OCI-LY7 (cell line): ENCODE data around the gene IFITM10. TPM values are rescaled to one million over a fixed set of nuclear protein-coding genes. Genes with fewer than 3 reads are reported as not detected.

Experiments
- BruUV-seq: library from RNA; stranded (reverse); fragments of 400-500 nt; replicated peaks from 2 replicates; lab custom pipeline; 2021; lab: Mats Ljungman, UMichigan
- CTCF ChIA-PET: fragments of 300-600 bp; sonication (Branson Sonifier 250); formaldehyde crosslinking; loops from one replicate; lab custom pipeline; 2022; ENCODE audit warnings: antibody characterized with exemption; ENCODE audit not compliant: unreplicated experiment; lab: Charles Lee
- POLR2A ChIA-PET: fragments of 300-600 bp; sonication (Branson Sonifier 250); formaldehyde crosslinking; loops from one replicate; lab custom pipeline; 2022; ENCODE audit warnings: antibody characterized with exemption; lab: Charles Lee
- DNase-seq: peaks from one replicate; pipeline ENCODE4 v3.0.0-alpha.2; 2015; ENCODE audit warnings: low spot score
- H2AFZ ChIP-seq: fragments of 200-600 bp; sonication (generic), shearing (Covaris generic); 2 replicates; pipeline ENCODE4 v1.6.1; 2014; ENCODE audit warnings: mild to moderate bottlenecking, antibody characterized with exemption, low read length, moderate library complexity
- H3K27ac ChIP-seq: fragments of 200-600 bp; sonication (generic); 2 replicates; pipeline ENCODE4 v1.5.1; 2014; ENCODE audit warnings: mixed run types, low read depth, mild to moderate bottlenecking, moderate library complexity, low read length, inconsistent platforms; ENCODE audit not compliant: poor library complexity, severe bottlenecking
- H3K36me3 ChIP-seq: fragments of 200-600 bp; sonication (generic); 2 replicates; pipeline ENCODE4 v1.6.1; 2014; ENCODE audit warnings: mild to moderate bottlenecking, antibody characterized with exemption, low read length, moderate library complexity, mixed read lengths; ENCODE audit not compliant: insufficient read depth
- H3K4me1 ChIP-seq: fragments of 200-600 bp; sonication (generic); 2 replicates; pipeline ENCODE4 v1.5.1; 2014; ENCODE audit warnings: mild to moderate bottlenecking, low read length; ENCODE audit not compliant: insufficient read depth, poor library complexity, severe bottlenecking
- H3K4me2 ChIP-seq: fragments of 200-600 bp; sonication (generic); 2 replicates; pipeline ENCODE4 v1.6.1; 2014; ENCODE audit warnings: mild to moderate bottlenecking, low read length
- H3K4me3 ChIP-seq: fragments of 200-600 bp; sonication (generic); 2 replicates; pipeline ENCODE4 v1.5.1; 2014; ENCODE audit warnings: mild to moderate bottlenecking, low read depth, low read length; ENCODE audit not compliant: poor library complexity, severe bottlenecking
- H3K79me2 ChIP-seq: fragments of 200-600 bp; sonication (generic); 2 replicates; pipeline ENCODE4 v1.6.1; 2016; ENCODE audit warnings: low read depth, mild to moderate bottlenecking, low read length, moderate library complexity, mixed read lengths; ENCODE audit not compliant: insufficient read depth
- H3K9me2 ChIP-seq: fragments of 200-600 bp; sonication (generic); 2 replicates; pipeline ENCODE4 v1.6.1; 2016; ENCODE audit warnings: mild to moderate bottlenecking, low read length, mixed read lengths; ENCODE audit not compliant: insufficient read depth
- H3K9me3 ChIP-seq: fragments of 200-600 bp; sonication (generic); 2 replicates; pipeline ENCODE4 v1.6.1; 2014; ENCODE audit warnings: mild to moderate bottlenecking, mixed run types, low read length, mixed read lengths
- H4K20me1 ChIP-seq: fragments of 200-600 bp; sonication (generic); 2 replicates; pipeline ENCODE4 v1.6.1; 2014; ENCODE audit warnings: mild to moderate bottlenecking, antibody characterized with exemption, low read length, moderate library complexity, mixed read lengths; ENCODE audit not compliant: insufficient read depth
- EZH2phosphoT487 ChIP-seq: fragments of 200-600 bp; sonication (generic); IDR thresholded peaks from 2 replicates; pipeline ENCODE4 v1.6.1; 2018; ENCODE audit warnings: low read depth, borderline replicate concordance, mild to moderate bottlenecking, mixed run types, antibody characterized with exemption, low read length, moderate library complexity, mixed read lengths
- intact Hi-C: fragments of 100-400 bp; cut with micrococcal nuclease; formaldehyde crosslinking; loops from one replicate; pipeline ENCODE4 v1.10.0; 2022; ENCODE audit not compliant: unreplicated experiment
- total RNA-seq, 2 experiments: library from RNA; depleted of rRNA in 1 of 2; stranded (reverse); fragments of >200 nt in 1 of 2; shearing (Covaris generic) in 1 of 2; gene quantifications; 2 replicates each; pipeline ENCODE4 v1.2.3, GENCODE V29; 2014 to 2022
- TF ChIP-seq, protein P1 (sequence below): fragments of 200-600 bp; sonication (generic); conservative IDR thresholded peaks from 2 replicates; pipeline ENCODE4 v1.5.1; 2014; ENCODE audit warnings: mild to moderate bottlenecking, antibody characterized with exemption, low read length, moderate library complexity, mixed read lengths

Gene IFITM10
- total RNA-seq, 2 experiments from 2014 or later, result 0.30 to 0.38 TPM

DNA sequence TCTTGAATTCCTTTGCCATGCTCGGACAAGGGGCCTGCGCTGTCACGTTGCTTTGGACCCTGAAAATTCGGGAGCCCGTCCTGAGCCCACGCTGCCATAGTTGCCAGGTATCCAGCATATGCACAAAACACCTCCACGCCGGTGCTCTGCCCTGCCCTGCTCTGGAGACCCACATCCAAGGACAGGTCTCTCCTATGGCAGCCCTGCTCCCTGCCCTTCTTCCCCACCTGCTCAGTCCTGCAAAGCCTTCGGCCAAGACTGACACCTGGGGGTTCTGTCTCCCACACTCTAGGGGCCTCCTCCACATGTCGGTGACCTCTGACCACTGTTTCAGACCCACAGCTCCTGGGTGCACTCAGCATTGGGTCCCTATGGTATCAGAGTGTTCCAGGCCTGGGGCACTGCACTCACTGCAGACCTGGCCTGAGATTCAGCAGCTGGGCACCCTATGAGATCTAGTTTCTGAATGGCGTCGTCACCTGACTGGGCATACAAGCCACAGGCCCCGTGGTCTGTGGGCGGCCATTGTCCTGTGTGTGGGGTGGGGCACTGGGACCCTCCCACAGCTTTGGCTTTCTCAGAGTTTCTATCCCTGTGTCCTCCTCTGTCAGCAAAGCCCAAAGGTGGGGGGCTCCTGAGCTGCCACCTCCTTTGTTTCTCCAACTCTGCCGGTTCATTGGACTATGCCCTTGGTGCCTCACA, 55.4 kb downstream of the IFITM10 start:
- H3K36me3 ChIP-seq, result no peaks in the 10 kb centered on the region
- H3K9me3 ChIP-seq, result no peaks in the 10 kb centered on the region
- DNase-seq, result no peak
- intact Hi-C loops, result loop anchor here (1.0 to 10.0 kb wide), 4 partner anchors 43 to 457 kb away; no protein-coding TSS in a partner anchor
- ChIA-PET CTCF (interaction anchor here (0.6 to 2.1 kb wide), 3 partner anchors 138 to 692 kb away, joined by 5 to 27 read pairs (median 6); no protein-coding TSS in a partner anchor), POLR2A (no interaction called here)
- no peaks in the 10 kb centered on the region for H3K9me2 ChIP-seq
- no peaks in the 10 kb centered on the region for H3K79me2 ChIP-seq
- H3K27ac ChIP-seq, result no peak overlapping the region
- no TSS peak for BruUV-seq
- H3K4me3 ChIP-seq, result no peak overlapping the region
- no peak overlapping the region for H2AFZ ChIP-seq
- H3K4me1 ChIP-seq, result no peaks in the 10 kb centered on the region
- no peak overlapping the region for H3K4me2 ChIP-seq
- TF ChIP-seq EZH2phosphoT487, result no peak
- TF ChIP-seq, protein P1, sequence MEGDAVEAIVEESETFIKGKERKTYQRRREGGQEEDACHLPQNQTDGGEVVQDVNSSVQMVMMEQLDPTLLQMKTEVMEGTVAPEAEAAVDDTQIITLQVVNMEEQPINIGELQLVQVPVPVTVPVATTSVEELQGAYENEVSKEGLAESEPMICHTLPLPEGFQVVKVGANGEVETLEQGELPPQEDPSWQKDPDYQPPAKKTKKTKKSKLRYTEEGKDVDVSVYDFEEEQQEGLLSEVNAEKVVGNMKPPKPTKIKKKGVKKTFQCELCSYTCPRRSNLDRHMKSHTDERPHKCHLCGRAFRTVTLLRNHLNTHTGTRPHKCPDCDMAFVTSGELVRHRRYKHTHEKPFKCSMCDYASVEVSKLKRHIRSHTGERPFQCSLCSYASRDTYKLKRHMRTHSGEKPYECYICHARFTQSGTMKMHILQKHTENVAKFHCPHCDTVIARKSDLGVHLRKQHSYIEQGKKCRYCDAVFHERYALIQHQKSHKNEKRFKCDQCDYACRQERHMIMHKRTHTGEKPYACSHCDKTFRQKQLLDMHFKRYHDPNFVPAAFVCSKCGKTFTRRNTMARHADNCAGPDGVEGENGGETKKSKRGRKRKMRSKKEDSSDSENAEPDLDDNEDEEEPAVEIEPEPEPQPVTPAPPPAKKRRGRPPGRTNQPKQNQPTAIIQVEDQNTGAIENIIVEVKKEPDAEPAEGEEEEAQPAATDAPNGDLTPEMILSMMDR, result no peak
- H4K20me1 ChIP-seq, result no peaks in the 10 kb centered on the region

DNA sequence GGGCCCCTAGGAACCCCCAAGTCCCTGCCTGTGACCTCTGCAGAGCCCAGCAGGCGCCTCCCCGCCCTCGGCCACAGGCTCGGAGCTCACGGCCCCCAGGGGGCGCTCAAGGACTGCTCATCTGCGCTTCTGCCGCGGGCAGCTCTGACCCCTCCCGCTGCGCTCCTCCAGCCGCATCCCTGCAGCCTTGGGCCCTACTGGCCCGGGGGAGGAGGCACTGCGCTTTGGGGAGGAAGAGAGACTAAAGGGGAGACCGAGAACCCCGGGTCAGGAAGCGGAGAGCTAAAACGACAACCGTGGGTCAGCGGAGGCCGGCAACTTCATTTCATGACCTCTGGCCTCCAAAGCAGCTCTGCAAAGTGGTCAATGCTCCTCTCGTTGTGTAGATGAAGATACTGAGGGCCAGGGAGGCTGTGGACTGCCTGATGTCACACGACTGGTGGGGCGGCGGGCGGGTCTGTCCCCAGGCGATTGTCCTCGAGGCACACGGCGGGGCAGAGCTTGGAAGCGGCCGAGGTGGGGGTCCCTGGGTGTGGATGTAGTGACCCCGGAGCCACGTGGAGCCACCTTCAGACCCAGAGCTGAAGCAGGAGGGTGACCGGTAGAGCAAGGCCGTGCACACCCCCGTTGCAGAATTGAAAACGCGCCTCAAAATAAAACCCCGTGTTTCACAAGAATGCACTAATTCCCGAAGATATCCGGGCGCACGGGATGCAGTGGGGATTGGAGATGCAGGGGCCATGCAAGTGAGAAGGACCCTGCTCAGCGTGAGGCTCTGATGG, 56.1 kb downstream of the IFITM10 start:
- intact Hi-C loops, result loop anchor here (1.0 to 10.0 kb wide), 4 partner anchors 42 to 458 kb away; no protein-coding TSS in a partner anchor
- no peaks in the 10 kb centered on the region for H3K9me3 ChIP-seq
- 0 out of 2 replicates have a peak overlapping the region, but pooled peaks have one; percentile 45 for H3K4me2 ChIP-seq
- H2AFZ ChIP-seq, result peak overlapping the region; percentile 92; the same call in 1 of the 2 replicates
- H3K9me2 ChIP-seq, result no peaks in the 10 kb centered on the region
- H3K36me3 ChIP-seq, result no peaks in the 10 kb centered on the region
- no peaks in the 10 kb centered on the region for H4K20me1 ChIP-seq
- H3K4me1 ChIP-seq, result no peaks in the 10 kb centered on the region
- TF ChIP-seq EZH2phosphoT487, result no peak
- TF ChIP-seq, protein P1, result peak; percentile 83
- BruUV-seq, result no TSS peak
- ChIA-PET CTCF (interaction anchor here (0.6 to 2.1 kb wide), 4 partner anchors 139 to 693 kb away, joined by 3 to 27 read pairs (median 6); no protein-coding TSS in a partner anchor), POLR2A (no interaction called here)
- peak; percentile 82 for DNase-seq
- H3K4me3 ChIP-seq, result no peak overlapping the region
- no peak overlapping the region for H3K27ac ChIP-seq
- no peaks in the 10 kb centered on the region for H3K79me2 ChIP-seq
